ENCODE results near the gene KDM6A. TPM values are rescaled to one million over a fixed set of nuclear protein-coding genes. Genes with fewer than 3 reads are reported as not detected.

KDM6A gene
- total and polyA plus RNA-seq, 9 of the 15 experiments (the other 6 are each of a cell fraction or from before 2014, with no cell fraction given), result 8.4 to 34.3 (median 22.9) TPM

- no peak for TF ChIP-seq E4F1 (CRISPR knock-in tag; IDR thresholded peaks at IDR 0.05; ENCODE audit: borderline replicate concordance)
- no peak for TF ChIP-seq ZNF41 (CRISPR knock-in tag; conservative IDR thresholded peaks at IDR 0.05)
- 0 out of 2 replicates have a peak, but pooled peaks have one; percentile 15 for TF ChIP-seq ZNF197 (CRISPR knock-in tag; IDR thresholded peaks at IDR 0.05; ENCODE audit: low read depth)
- no peak for TF ChIP-seq CBX8 (IDR thresholded peaks at IDR 0.05; ENCODE audit: borderline replicate concordance, extremely low read depth, low read depth, low read length, poor library complexity, severe bottlenecking)
These were observed 30.3 kb upstream of the KDM6A start (continued) for GRCh38 chrX:44842550-44843317.

GRCh38 chrX:44843318-44843702, 29.7 kb upstream of the KDM6A start:
- BruUV-seq (replicated peaks), result no TSS peak
- Histone ChIP-seq H3K9me3 (replicated peaks; ENCODE audit: control insufficient read depth, insufficient read depth, low read depth, low read length) (no peaks in the 10 kb centered on the region), H3K27me3 (ENCODE audit: control insufficient read depth in 2 of 2, insufficient read depth in 2 of 2, low read length in 2 of 2) (no peaks in the 10 kb centered on the region), H3K79me2 (ENCODE audit: control insufficient read depth, insufficient read depth, low read length) (peaks cover 5% of the 10 kb centered on the region; the same call in 2 of the 3 replicates), H3K9me1 (ENCODE audit: control insufficient read depth, insufficient read depth, low read length) (no peaks in the 10 kb centered on the region), H3K4me3 (no peak overlapping the region), H3K4me2 (ENCODE audit: insufficient read depth, low read length) (peak overlapping the region; percentile 86), H3K36me3 (ENCODE audit: control insufficient read depth, insufficient read depth, low read length) (no peaks in the 10 kb centered on the region), H3K27ac (ENCODE audit: extremely low read depth, low read depth, low read length) (peak overlapping the region; percentile 89), H4K20me1 (replicated peaks; ENCODE audit: control insufficient read depth, insufficient read depth, low read length) (no peaks in the 10 kb centered on the region), H3K9ac (ENCODE audit: insufficient read depth in 1 of 2, low read depth in 2 of 2, low read length in 2 of 2) (peak overlapping the region in 1 of 2 experiments; percentile 69; a peak in 2 of 4 replicates), H3K4me1 (replicated peaks in 1 of 2; ENCODE audit: control insufficient read depth in 2 of 2, insufficient read depth in 2 of 2, low read length in 2 of 2) (peaks cover 8 to 14% of the 10 kb centered on the region in 2 experiments; a peak in 4 of 5 replicates), H2AFZ (ENCODE audit: low read depth, low read length) (peak overlapping the region; percentile 88)
- peak; percentile 89 for ATAC-seq
- peak; percentile 84 for FAIRE-seq
- ChIA-PET CTCF (ENCODE audit: low intra/inter-chr PET ratio) (no interaction called here), POLR2A (interaction anchor here (1.1 kb wide), 1 partner anchor 13 kb away, joined by 3 read pairs; no protein-coding TSS in a partner anchor)
- 7% methylated on average over 2 of the region's 2 CpGs for WGBS (ENCODE audit: insufficient coverage, low coverage, missing lambda C conversion rate)
- in situ Hi-C loops (cut with MboI) (no loop called here), intact Hi-C loops (cut with micrococcal nuclease) (no loop called here)
- DNase-seq (ENCODE audit: extremely low read depth in 1 of 4, low spot score in 3 of 4), result peak; percentile 10 to 69 (median 40)
- TF ChIP-seq ZNF395 (CRISPR knock-in tag; IDR thresholded peaks at IDR 0.05) (peak; percentile 39; the same call in 1 of the 2 replicates), NFE2L1 (tag; IDR thresholded peaks at IDR 0.05; ENCODE audit: borderline replicate concordance, low read depth) (peak; percentile 57; the same call in 1 of the 2 replicates), CREB1 (IDR thresholded peaks at IDR 0.05) (no peak), CREB1 (CRISPR knock-in tag; IDR thresholded peaks at IDR 0.05) (no peak), ZNF764 (CRISPR knock-in tag; IDR thresholded peaks at IDR 0.05; ENCODE audit: low read depth) (no peak), KHSRP (IDR thresholded peaks at IDR 0.05) (no peak), CEBPG (CRISPR knock-in tag; IDR thresholded peaks at IDR 0.05) (peak; percentile 57; the same call in 1 of the 2 replicates), CEBPG (tag; conservative IDR thresholded peaks at IDR 0.05 in 1 of 2, IDR thresholded peaks at IDR 0.05 in 1 of 2) (no peak), FOSL1 (tag; conservative IDR thresholded peaks at IDR 0.05) (peak; percentile 78), SIN3A (IDR thresholded peaks at IDR 0.05; ENCODE audit: borderline replicate concordance in 2 of 2, control insufficient read depth in 1 of 2, low read depth in 2 of 2, low read length in 2 of 2) (no peak), SOX6 (IDR thresholded peaks at IDR 0.05) (peak; percentile 31), BACH1 (tag; IDR thresholded peaks at IDR 0.05) (peak; percentile 36; the same call in 1 of the 2 replicates)
